SK-N-MC (cell line): Measurements from ENCODE around the gene ZNF521.

Experiments
- DNase-seq: peaks from one replicate; pipeline ENCODE4 v3.0.0-alpha.2; 2011; ENCODE audit warnings: low read depth, low spot score
- H3K27ac ChIP-seq: fragments of 200-600 bp; sonication (generic); 2 replicates; pipeline ENCODE4 v1.5.1; 2016; ENCODE audit warnings: mixed run types
- H3K36me3 ChIP-seq: fragments of 200-600 bp; sonication (generic); 2 replicates; pipeline ENCODE4 v1.6.1; 2017; ENCODE audit warnings: antibody characterized with exemption, low read length, mixed read lengths; ENCODE audit not compliant: insufficient read depth
- H3K4me3 ChIP-seq: fragments of 200-600 bp; sonication (generic); 2 replicates; pipeline ENCODE4 v1.5.1; 2016
- H3K9ac ChIP-seq: fragments of 200-600 bp; sonication (generic); 2 replicates; pipeline ENCODE4 v1.8.0; 2017; ENCODE audit warnings: mixed run types, mixed read lengths; ENCODE audit not compliant: insufficient read length
- H3K9me3 ChIP-seq: fragments of 200-600 bp; sonication (generic); 2 replicates; pipeline ENCODE4 v1.6.1; 2017; ENCODE audit warnings: low read depth, mild to moderate bottlenecking, antibody characterized with exemption, low read length, moderate library complexity, mixed read lengths
- EZH2 ChIP-seq: fragments of 200-600 bp; sonication (generic); IDR thresholded peaks from one replicate; pipeline ENCODE4 v1.6.1; 2017; ENCODE audit warnings: antibody characterized with exemption
- FOXP2 ChIP-seq: optimal IDR thresholded peaks from 2 replicates; pipeline ENCODE3; 2011; ENCODE audit warnings: mild to moderate bottlenecking, moderate library complexity; ENCODE audit not compliant: insufficient read depth; ENCODE audit errors: extremely low read length, control extremely low read depth
- POLR2AphosphoS5 ChIP-seq: IDR thresholded peaks from 2 replicates; pipeline ENCODE4 v1.6.1; 2012; ENCODE audit warnings: mild to moderate bottlenecking, low read depth, low read length, borderline replicate concordance

Gene ZNF521

GRCh38 chr18:25147877-25148488, 204.0 kb downstream of the ZNF521 start:
- Histone ChIP-seq H3K36me3 (no peaks in the 10 kb centered on the region), H3K9ac (no peak overlapping the region), H3K9me3 (no peaks in the 10 kb centered on the region), H3K27ac (no peak overlapping the region), H3K4me3 (no peak overlapping the region)
- no peak for TF ChIP-seq FOXP2
- no peak for TF ChIP-seq POLR2AphosphoS5
- TF ChIP-seq EZH2, result no peak
- no peak for DNase-seq

GRCh38 chr18:25146512-25146910, 205.5 kb downstream of the ZNF521 start:
- no peak overlapping the region for H3K27ac ChIP-seq
- no peaks in the 10 kb centered on the region for H3K36me3 ChIP-seq
- no peak for DNase-seq
- H3K4me3 ChIP-seq, result no peak overlapping the region
- TF ChIP-seq POLR2AphosphoS5 (no peak), EZH2 (no peak), FOXP2 (no peak)
- no peaks in the 10 kb centered on the region for H3K9me3 ChIP-seq
- H3K9ac ChIP-seq, result no peak overlapping the region

GRCh38 chr18:25145731-25146511, 206.0 kb downstream of the ZNF521 start:
- TF ChIP-seq POLR2AphosphoS5, result no peak
- TF ChIP-seq EZH2, result no peak
- TF ChIP-seq FOXP2, result no peak
- H3K4me3 ChIP-seq, result no peak overlapping the region
- no peaks in the 10 kb centered on the region for H3K9me3 ChIP-seq
- no peaks in the 10 kb centered on the region for H3K36me3 ChIP-seq
- DNase-seq, result no peak
- no peak overlapping the region for H3K9ac ChIP-seq
- no peak overlapping the region for H3K27ac ChIP-seq

GRCh38 chr18:25144820-25145219, 207.1 kb downstream of the ZNF521 start:
- Histone ChIP-seq H3K9me3 (no peaks in the 10 kb centered on the region), H3K4me3 (no peak overlapping the region)

GRCh38 chr18:25141886-25142285, 210.1 kb downstream of the ZNF521 start:
- DNase-seq, result no peak
- Histone ChIP-seq H3K36me3 (no peaks in the 10 kb centered on the region), H3K4me3 (no peak overlapping the region), H3K9me3 (no peaks in the 10 kb centered on the region), H3K9ac (no peak overlapping the region), H3K27ac (no peak overlapping the region)
- TF ChIP-seq EZH2 (no peak), POLR2AphosphoS5 (no peak), FOXP2 (no peak)

More at GRCh38 chr18:25144820-25145219, 207.1 kb downstream of the ZNF521 start:
- Histone ChIP-seq H3K27ac (no peak overlapping the region), H3K36me3 (no peaks in the 10 kb centered on the region), H3K9ac (no peak overlapping the region)
- DNase-seq, result no peak
- TF ChIP-seq POLR2AphosphoS5 (no peak), FOXP2 (no peak), EZH2 (no peak)

- H3K4me3 ChIP-seq, result no peak overlapping the region
- no peak for TF ChIP-seq FOXP2
- no peak for TF ChIP-seq EZH2
- no peak for TF ChIP-seq POLR2AphosphoS5
- no peak for DNase-seq
Observed at GRCh38 chr18:25141399-25141798, 210.6 kb downstream of the ZNF521 start.

GRCh38 chr18:25140962-25141308, 211.0 kb downstream of the ZNF521 start:
- Histone ChIP-seq H3K4me3 (no peak overlapping the region), H3K27ac (no peak overlapping the region), H3K9me3 (no peaks in the 10 kb centered on the region), H3K9ac (no peak overlapping the region), H3K36me3 (no peaks in the 10 kb centered on the region)
- no peak for DNase-seq
- TF ChIP-seq FOXP2 (no peak), EZH2 (no peak), POLR2AphosphoS5 (no peak)

More at GRCh38 chr18:25141399-25141798, 210.6 kb downstream of the ZNF521 start:
- H3K36me3 ChIP-seq, result no peaks in the 10 kb centered on the region
- H3K9me3 ChIP-seq, result no peaks in the 10 kb centered on the region
- no peak overlapping the region for H3K9ac ChIP-seq
- H3K27ac ChIP-seq, result no peak overlapping the region

GRCh38 chr18:25140124-25140961, 211.6 kb downstream of the ZNF521 start:
- H3K9ac ChIP-seq, result no peak overlapping the region
- no peak for DNase-seq
- H3K4me3 ChIP-seq, result no peak overlapping the region
- no peak for TF ChIP-seq FOXP2
- TF ChIP-seq POLR2AphosphoS5, result no peak
- TF ChIP-seq EZH2, result no peak
- H3K9me3 ChIP-seq, result no peaks in the 10 kb centered on the region
- no peaks in the 10 kb centered on the region for H3K36me3 ChIP-seq
- H3K27ac ChIP-seq, result no peak overlapping the region
